Measurements from ENCODE around the gene CDH19.

CDH19 gene

GRCh38 chr18:66603941-66604627, at the start of gene CDH19:
CDH19 (minus strand) TSS chr18:66604090; CDS start chr18:66572204, 31,886 bp downstream.
- no peak for DNase-seq (ENCODE audit: low read depth)

GRCh38 chr18:66647671-66648070, 43.8 kb upstream of the CDH19 start:
- DNase-seq (ENCODE audit: low read depth), result no peak

- no peak for DNase-seq (ENCODE audit: low read depth)
These were observed 42.7 kb upstream of the CDH19 start for GRCh38 chr18:66646609-66647008.

- DNase-seq (ENCODE audit: low read depth), result no peak
These were observed 42.1 kb upstream of the CDH19 start for GRCh38 chr18:66645983-66646382.

GRCh38 chr18:66641056-66641455, 37.2 kb upstream of the CDH19 start:
- no peak for DNase-seq (ENCODE audit: low read depth)

GRCh38 chr18:66640431-66640830, 36.5 kb upstream of the CDH19 start:
- peak; percentile 8 for DNase-seq (ENCODE audit: low read depth)

GRCh38 chr18:66638856-66639629, 35.2 kb upstream of the CDH19 start:
- no peak for DNase-seq (ENCODE audit: low read depth)

GRCh38 chr18:66635342-66635741, 31.5 kb upstream of the CDH19 start:
- no peak for DNase-seq (ENCODE audit: low read depth)

- no peak for DNase-seq (ENCODE audit: low read depth)
These were observed 28.9 kb upstream of the CDH19 start for GRCh38 chr18:66632756-66633155.

GRCh38 chr18:66630831-66631230, 26.9 kb upstream of the CDH19 start:
- no peak for DNase-seq (ENCODE audit: low read depth)

- no peak for DNase-seq (ENCODE audit: low read depth)
These were observed 19.9 kb upstream of the CDH19 start for GRCh38 chr18:66623821-66624220.

- DNase-seq (ENCODE audit: low read depth), result no peak
These were observed 18.1 kb upstream of the CDH19 start for GRCh38 chr18:66621816-66622576.

- no peak for DNase-seq (ENCODE audit: low read depth)
These were observed 12.7 kb upstream of the CDH19 start for GRCh38 chr18:66616523-66616983.

GRCh38 chr18:66615176-66615575, 11.3 kb upstream of the CDH19 start:
- DNase-seq (ENCODE audit: low read depth), result no peak

- DNase-seq (ENCODE audit: low read depth), result no peak
These were observed 3.7 kb upstream of the CDH19 start for GRCh38 chr18:66607632-66608031.

- DNase-seq (ENCODE audit: low read depth), result no peak
These were observed 2.2 kb downstream of the CDH19 start for GRCh38 chr18:66601649-66602048.

- no peak for DNase-seq (ENCODE audit: low read depth)
These were observed 4.7 kb downstream of the CDH19 start for GRCh38 chr18:66599190-66599589.

GRCh38 chr18:66587430-66587829, 16.5 kb downstream of the CDH19 start:
- no peak for DNase-seq (ENCODE audit: low read depth)

GRCh38 chr18:66582211-66582610, 21.7 kb downstream of the CDH19 start:
- DNase-seq (ENCODE audit: low read depth), result no peak

- DNase-seq (ENCODE audit: low read depth), result no peak
These were observed 28.6 kb downstream of the CDH19 start for GRCh38 chr18:66575263-66575662.

GRCh38 chr18:66571845-66572244, 32.0 kb downstream of the CDH19 start:
- no peak for DNase-seq (ENCODE audit: low read depth)

GRCh38 chr18:66566616-66567015, 37.3 kb downstream of the CDH19 start:
- DNase-seq (ENCODE audit: low read depth), result no peak

- DNase-seq (ENCODE audit: low read depth), result no peak
These were observed 39.7 kb downstream of the CDH19 start for GRCh38 chr18:66564236-66564635.

Data from stromal cell of bone marrow (primary cell).